Peyer's patch (tissue), 4 donors: ENCODE measurements around the gene BAIAP2L2. TPM values are rescaled to one million over a fixed set of nuclear protein-coding genes. Genes with fewer than 3 reads are reported as not detected.

Experiments
- DNase-seq, 3 donors: peaks; one replicate each; pipeline ENCODE4 v3.0.0-alpha.2; 2017 to 2019
- H3K27ac ChIP-seq, 4 donors: fragments of 200-600 bp; sonication (generic); one replicate each; pipeline ENCODE4 v1.5.1; 2016 to 2019
- H3K27me3 ChIP-seq, 2 donors: fragments of 200-600 bp; sonication (generic); one replicate each; pipeline ENCODE4 v1.5.1; 2019
- H3K36me3 ChIP-seq, 3 donors: fragments of 200-600 bp; sonication (generic); one replicate each; pipeline ENCODE4 v1.5.1; 2016 to 2019
- H3K4me1 ChIP-seq, 4 donors: fragments of 200-600 bp; sonication (generic); one replicate each; pipeline ENCODE4 v1.5.1; 2016 to 2019
- H3K4me3 ChIP-seq, 4 donors: fragments of 200-600 bp; sonication (generic); 1 replicate in 3 of 4; 2 replicates in 1 of 4; pipeline ENCODE4 v1.5.1; 2016 to 2019; ENCODE audit warnings: mild to moderate bottlenecking in 1 of 4
- H3K9me3 ChIP-seq, 4 donors: fragments of 200-600 bp; sonication (generic); one replicate each; pipeline ENCODE4 v1.5.1; 2016 to 2019; ENCODE audit warnings: mild to moderate bottlenecking in 1 of 4
- POLR2A ChIP-seq, 2 donors: fragments of 450-650 bp; IDR thresholded peaks; one replicate each; pipeline ENCODE4 v1.5.1; 2017; ENCODE audit warnings: antibody characterized with exemption in 2 of 2, mild to moderate bottlenecking in 2 of 2, moderate library complexity in 2 of 2
- total RNA-seq, 4 donors: library from RNA; depleted of rRNA; stranded (reverse); fragments of >200 nt; gene quantifications; one replicate each; pipeline ENCODE4 v1.1.0, GENCODE V29; 2016
- TF ChIP-seq, protein P1 (sequence below), 6 experiments: fragments of 450-650 bp in 4 of 6; fragments of 200-600 bp in 2 of 6; sonication (generic) in 1 of 6; IDR thresholded peaks; one replicate each; pipeline ENCODE4 v1.5.1; 2017 to 2019; ENCODE audit warnings: antibody characterized with exemption in 6 of 6, mild to moderate bottlenecking in 3 of 6, moderate library complexity in 1 of 6

The BAIAP2L2 gene
- total RNA-seq, 4 donors from 2014 or later: 83.3 to 421 (median 306) TPM

DNA sequence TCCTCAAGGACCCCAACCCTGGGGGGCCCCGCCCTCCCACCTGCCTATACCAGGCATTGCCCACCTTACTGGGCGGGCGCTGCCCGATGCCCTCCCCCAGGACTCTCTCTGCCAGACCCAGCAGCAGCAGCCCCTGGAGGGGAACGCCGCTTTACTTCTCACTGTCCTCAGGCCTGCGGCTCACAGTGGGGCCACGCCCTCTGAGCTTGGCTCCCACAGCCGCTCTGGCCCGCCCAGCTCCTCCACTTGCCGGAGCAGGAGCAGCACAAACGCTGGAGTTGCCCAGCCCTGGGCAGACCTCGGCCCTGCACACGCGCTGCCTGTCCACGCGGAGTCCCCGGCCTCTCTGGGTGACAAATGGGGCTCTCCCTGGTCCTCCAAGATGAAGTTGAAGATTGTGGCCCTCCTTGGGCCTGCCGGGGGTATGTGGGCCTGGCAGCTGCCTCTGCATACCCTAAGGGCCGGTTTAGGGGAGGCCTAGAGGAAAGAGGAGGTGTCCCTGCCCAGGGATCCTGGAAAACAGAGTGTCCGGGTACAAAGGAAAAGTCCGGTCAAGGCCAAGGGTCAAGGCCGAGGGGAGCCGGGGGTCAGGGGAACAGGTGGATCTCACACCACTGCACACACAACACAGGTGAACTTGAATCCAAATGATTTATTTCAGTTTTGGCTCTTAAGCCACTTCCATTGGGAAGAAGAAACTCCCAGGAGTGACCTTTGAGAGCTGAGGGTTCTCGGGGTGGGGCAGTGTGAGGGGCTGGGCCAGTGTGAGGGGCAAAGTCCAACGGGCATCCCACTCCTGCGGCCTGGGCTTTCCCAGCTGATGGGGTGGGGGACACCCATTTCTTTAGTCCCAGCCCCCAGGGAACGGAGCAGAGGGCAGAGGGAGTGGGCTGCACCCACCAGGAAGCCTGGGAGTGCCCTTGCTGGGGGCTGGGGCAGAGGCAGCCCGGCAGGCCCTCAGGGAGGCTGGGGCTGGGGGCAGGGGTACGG lies 674 bp upstream of the BAIAP2L2 start:
- peak in 1 of 2 donors; percentile 57 for TF ChIP-seq POLR2A (IDR thresholded peaks at IDR 0.05)
- TF ChIP-seq, protein P1, sequence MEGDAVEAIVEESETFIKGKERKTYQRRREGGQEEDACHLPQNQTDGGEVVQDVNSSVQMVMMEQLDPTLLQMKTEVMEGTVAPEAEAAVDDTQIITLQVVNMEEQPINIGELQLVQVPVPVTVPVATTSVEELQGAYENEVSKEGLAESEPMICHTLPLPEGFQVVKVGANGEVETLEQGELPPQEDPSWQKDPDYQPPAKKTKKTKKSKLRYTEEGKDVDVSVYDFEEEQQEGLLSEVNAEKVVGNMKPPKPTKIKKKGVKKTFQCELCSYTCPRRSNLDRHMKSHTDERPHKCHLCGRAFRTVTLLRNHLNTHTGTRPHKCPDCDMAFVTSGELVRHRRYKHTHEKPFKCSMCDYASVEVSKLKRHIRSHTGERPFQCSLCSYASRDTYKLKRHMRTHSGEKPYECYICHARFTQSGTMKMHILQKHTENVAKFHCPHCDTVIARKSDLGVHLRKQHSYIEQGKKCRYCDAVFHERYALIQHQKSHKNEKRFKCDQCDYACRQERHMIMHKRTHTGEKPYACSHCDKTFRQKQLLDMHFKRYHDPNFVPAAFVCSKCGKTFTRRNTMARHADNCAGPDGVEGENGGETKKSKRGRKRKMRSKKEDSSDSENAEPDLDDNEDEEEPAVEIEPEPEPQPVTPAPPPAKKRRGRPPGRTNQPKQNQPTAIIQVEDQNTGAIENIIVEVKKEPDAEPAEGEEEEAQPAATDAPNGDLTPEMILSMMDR (IDR thresholded peaks at IDR 0.05): peak in 2 of 6 experiments; percentile 18 to 32
- peak in 2 of 3 donors; percentile 82 to 87 for DNase-seq
- peaks cover 0 to 26% (median 0%) of the 10 kb centered on the region in 4 donors for H3K4me1 ChIP-seq
- no peaks in the 10 kb centered on the region for H3K27me3 ChIP-seq
- H3K9me3 ChIP-seq: no peaks in the 10 kb centered on the region
- peaks cover 0 to 11% (median 0%) of the 10 kb centered on the region in 3 donors for H3K36me3 ChIP-seq
- H3K4me3 ChIP-seq: peak overlapping the region in 2 of 4 donors; percentile 69 to 73
- peak overlapping the region in 3 of 4 donors; percentile 89 to 97 (median 96) for H3K27ac ChIP-seq

DNA sequence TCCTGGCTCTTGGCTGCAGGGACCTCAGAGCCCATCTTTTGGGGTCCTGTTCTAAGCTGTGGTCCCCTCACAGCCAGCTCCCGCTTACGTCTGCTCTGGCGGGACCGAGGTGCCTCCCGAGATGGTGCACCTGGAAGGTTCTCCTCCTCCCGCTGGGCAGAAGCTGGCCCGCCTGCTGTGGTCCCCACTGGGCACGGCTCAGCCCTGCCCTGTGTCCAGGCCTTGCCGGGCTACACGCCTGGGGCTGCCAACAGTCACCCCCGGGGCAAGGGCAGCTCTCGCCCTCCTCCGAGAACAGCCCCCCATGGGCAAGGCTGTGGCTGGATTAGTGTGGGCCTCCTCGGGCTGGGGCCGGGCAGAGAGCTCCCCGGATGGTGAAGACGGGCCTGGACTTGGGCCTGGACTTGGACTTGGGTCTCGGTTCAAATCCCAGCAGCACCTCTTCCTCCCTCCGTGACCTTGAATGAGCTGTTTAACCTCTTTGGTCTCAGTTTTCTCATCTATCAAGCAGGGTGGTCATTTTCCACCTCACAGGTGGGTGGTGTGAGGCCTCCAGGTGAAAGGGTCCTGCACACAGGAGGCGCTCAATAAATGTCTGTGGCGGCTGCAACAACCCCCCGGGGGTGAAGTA lies 998 bp downstream of the BAIAP2L2 start:
- no peak for TF ChIP-seq POLR2A (IDR thresholded peaks at IDR 0.05)
- TF ChIP-seq, protein P1 (IDR thresholded peaks at IDR 0.05): no peak
- Histone ChIP-seq H3K27me3 (no peaks in the 10 kb centered on the region), H3K4me3 (peak overlapping the region in 2 of 4 donors; percentile 69 to 73), H3K4me1 (peaks cover 0 to 26% (median 0%) of the 10 kb centered on the region in 4 donors), H3K36me3 (peaks cover 0 to 10% (median 0%) of the 10 kb centered on the region in 3 donors), H3K27ac (peak overlapping the region in 3 of 4 donors; percentile 89 to 97 (median 96)), H3K9me3 (no peaks in the 10 kb centered on the region)
- DNase-seq: peak in 2 of 3 donors; percentile 65 to 76

DNA sequence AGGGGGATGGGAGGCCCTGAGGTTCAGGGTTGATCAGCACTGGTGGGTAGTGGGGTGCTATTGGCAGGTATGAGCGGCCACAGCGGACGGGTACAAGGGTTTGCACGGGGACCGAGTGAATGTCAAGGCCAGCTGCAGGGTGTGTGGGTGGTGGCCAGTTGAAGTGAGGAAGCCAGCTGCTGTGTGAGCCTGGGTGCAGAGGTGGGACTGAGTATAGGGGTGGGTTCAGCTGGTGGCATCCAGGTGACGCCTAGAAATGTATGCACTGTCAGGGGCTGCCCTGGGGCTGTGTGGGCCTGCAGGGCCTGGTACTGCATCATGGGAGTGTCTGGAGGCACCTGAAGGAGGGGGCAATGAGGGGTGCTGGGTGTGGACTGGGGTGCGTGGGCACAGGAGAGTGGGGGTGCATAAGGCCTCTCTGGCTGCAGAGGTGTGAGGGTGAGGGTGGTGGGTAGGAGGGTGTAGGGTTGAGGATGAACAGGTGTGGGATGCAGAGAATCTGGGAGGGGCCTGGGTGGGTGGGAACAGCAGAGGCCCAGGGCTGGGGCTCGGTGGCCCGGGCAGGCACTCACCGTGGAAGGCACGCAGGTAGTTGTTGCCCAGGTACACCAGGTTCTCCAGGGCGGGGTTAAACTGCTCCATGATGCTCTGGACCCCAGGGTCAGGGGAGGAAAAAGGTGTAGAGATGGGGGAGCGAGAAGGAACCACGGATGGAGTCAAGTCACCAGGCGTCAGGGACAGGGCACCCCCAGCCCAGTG lies 1.7 kb downstream of the BAIAP2L2 start:
- Histone ChIP-seq H3K4me3 (peak overlapping the region in 2 of 4 donors; percentile 69 to 73), H3K27me3 (no peaks in the 10 kb centered on the region), H3K36me3 (peaks cover 0 to 9% (median 0%) of the 10 kb centered on the region in 3 donors), H3K4me1 (peaks cover 0 to 26% (median 0%) of the 10 kb centered on the region in 4 donors), H3K27ac (peak overlapping the region in 3 of 4 donors; percentile 89 to 97 (median 96)), H3K9me3 (no peaks in the 10 kb centered on the region)
- no peak for TF ChIP-seq POLR2A (IDR thresholded peaks at IDR 0.05)
- TF ChIP-seq, protein P1 (IDR thresholded peaks at IDR 0.05): no peak
- DNase-seq: peak in 1 of 3 donors; percentile 62

DNA sequence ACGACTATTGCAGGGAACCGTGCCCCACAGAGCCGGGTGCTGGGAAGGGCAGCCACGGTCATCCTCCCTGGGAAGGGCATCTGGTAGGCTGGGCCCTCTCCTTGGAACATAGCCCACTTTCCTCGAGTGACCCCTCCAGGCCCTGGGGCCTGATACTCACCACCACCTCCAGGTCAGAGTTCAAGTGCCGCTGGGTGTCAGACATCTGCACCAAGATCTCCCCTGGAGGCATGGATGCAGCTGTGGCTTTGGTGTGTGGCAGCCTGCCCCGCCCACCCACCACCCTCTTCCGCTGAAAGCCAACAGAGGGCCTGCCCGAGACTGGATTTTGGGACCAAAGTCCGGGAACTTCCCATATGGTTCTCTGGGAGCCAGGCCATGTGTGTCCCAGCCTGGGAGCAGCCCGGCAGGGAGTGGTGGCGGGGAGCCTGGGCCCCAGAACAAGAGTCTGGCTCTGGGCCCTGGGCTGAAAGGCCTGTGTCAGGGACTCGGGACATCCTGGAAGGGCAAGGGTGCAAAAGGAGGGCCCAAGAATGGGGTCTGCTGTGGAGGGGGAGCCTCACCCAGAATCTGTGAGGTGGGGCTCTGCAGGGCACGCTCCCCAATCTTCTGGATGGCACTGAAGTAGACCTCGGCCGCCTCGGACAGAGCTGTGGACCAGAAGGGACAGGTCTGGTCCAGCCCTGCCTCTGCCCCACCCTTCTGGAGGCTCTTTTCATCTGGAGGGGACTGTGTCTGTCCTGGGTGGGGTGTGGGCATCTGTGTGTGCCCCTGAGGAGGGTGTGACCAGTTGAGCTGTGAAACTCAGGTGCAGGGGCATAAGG lies 2.6 kb downstream of the BAIAP2L2 start:
- H3K36me3 ChIP-seq: peaks cover 0 to 6% (median 0%) of the 10 kb centered on the region in 3 donors
- peak overlapping the region in 2 of 4 donors; percentile 11 to 73 for H3K4me3 ChIP-seq
- peaks cover 0 to 26% (median 0%) of the 10 kb centered on the region in 4 donors for H3K4me1 ChIP-seq
- no peaks in the 10 kb centered on the region for H3K9me3 ChIP-seq
- H3K27me3 ChIP-seq: no peaks in the 10 kb centered on the region
- peak overlapping the region in 3 of 4 donors; percentile 51 to 97 (median 96) for H3K27ac ChIP-seq
- peak in 2 of 3 donors; percentile 80 to 86 for DNase-seq
- TF ChIP-seq POLR2A (IDR thresholded peaks at IDR 0.05): peak in 1 of 2 donors; percentile 13
- TF ChIP-seq, protein P1 (IDR thresholded peaks at IDR 0.05): peak in 1 of 6 experiments; percentile 10
